ENCODE measurements around the gene SFTA2. TPM values are rescaled to one million over a fixed set of nuclear protein-coding genes. Genes with fewer than 3 reads are reported as not detected.
A peak's percentile ranks its signal among the peaks of the same experiment; 100 is the strongest.
"Not testable (repeated sequence)": the region's sequence is repeated elsewhere in the genome, so short reads cannot be mapped to it uniquely, and the experiment has no call there.

The SFTA2 gene
- polyA plus RNA-seq, 5 donors: 8.8 to 20.5 (median 17.3) TPM

DNA sequence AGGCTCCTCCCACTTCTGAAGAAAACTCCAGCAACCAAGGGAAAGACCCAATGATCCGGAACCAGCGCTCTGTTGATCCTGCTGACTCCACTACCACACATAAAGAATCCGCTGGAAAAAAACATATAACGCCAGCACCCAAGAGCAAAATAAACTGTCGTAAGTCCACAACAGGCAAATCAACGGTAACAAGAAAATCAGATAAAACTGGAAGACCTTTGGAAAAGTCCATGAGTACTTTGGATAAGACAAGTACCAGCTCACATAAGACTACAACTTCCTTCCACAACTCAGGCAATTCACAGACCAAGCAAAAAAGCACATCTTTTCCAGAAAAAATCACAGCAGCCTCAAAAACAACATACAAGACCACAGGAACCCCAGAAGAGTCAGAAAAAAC is 16.8 kb upstream of the SFTA2 start:
- no peak for DNase-seq

DNA sequence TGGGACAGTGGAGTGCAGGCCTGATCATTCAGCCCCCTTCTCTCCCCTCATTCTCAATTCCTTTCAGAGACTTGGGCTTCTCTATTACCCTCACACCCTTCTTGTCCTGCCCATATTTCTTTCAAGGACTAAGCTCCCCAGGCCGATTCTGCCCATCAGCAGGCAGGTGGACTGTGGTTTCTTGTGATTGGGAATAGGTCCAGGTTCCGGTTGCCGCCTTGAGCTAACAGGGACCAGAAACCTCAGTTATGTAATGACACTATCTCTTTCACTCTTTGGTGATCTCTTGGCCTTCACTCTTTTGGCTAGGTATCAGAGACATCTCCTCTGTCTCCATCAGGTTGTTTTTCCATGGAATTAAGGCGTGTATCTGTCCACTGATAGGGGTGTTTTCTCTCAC is 15.3 kb upstream of the SFTA2 start:
- DNase-seq: no peak

DNA sequence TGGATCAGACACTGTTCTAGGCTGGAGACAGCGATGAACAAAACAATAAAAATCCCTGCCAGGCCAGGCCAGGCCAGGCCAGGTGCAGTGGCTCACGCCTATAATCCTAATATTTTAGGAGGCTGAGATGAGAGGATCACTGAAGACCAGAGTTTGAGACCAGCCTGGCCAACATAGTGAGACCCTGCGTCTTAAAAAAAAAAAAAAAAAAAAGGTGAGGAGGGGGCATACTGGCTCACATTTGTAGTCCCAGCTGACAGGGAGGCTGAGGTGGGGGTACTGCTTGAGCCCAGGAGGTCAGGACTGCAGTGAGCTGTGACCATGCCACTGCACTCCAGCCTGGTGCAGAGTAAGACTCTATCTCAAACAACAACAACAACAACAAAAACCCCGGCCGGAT is 13.3 kb upstream of the SFTA2 start:
- DNase-seq: no peak

DNA sequence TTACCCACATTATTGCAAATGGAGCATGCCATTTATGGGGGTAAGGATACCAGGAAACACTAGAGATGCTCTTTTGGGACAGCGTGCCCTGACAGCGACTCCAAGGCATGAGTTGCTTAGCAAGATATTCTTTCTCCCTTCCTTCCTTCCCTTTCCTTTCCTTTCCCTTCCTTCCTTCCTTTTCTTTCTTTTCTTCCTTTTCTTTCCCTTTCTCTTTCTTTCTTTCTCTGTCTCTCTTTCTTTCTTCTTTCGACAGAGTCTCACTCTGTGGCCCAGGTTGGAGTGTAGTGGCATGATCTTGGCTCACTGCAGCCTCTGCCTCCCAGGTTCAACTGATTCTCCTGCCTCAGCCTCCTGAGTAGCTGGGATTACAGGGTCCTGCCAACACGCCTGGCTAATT is 12.1 kb upstream of the SFTA2 start:
- DNase-seq: no peak

DNA sequence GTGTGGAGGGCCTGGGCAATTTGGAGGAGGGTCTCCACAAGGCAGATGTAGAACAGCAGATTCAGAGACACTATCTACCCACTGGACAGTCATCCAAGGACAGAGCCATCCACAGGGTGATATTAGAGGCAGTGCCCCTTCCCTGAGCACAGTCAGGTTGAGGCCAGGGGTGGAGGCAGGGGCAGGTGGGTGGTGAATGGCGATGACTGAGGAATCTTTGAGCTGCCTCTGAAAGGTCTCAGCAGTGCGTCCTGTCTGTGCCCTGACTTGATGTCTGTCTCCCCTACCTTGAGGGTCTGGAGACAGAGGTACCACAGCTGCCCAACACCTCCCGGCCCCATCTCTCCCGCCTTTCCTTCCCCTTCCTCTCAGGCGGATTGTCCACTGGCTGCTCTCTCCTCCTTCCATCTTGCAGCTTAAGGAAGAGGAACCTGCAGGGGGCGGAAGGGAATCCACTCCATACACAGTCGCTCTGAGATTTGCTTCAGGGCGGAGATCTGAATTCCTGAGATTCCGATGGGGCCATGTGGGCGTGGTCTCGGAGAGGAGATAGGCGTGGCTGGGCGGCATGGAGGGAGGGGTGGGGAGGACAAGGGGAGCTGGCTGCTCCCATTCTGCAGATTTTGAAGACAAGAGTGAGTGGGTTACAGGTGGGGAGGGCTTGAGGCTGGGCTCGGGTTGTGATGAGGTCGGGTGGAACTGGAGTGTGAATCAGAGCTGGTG is 10.5 kb upstream of the SFTA2 start:
- peak; percentile 42 for DNase-seq

DNA sequence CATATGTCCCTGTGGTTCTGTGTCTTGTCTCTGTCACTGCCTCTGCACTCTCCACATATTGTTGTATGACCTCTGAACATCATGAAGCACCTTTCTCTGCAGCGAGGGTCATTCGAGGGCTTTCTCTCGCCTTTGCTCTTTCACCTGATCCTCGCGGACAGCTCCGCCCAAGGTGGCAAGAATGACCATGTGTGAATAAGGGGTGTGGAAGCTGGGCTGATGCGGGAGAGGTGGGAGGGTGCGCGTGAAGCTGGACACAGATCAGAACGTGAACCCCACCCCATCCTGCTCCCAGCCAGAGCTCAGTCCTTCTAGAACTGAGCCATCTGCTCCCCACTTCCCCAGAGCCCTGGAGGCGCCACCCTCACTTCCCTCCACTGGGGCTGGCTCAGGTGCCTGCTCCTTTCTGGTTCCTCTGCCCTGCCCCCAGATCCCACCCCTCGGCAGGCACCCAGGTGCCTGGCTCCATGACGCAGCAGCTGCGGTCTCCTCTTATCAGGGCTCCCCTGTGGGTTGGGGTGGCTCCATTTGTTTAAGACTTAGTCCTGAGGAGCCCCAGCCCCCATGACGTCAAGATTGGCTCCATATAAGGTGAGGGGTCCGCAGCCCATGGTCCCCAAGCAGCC is 8.5 kb upstream of the SFTA2 start, which contains the start of gene MUCL3:
TSS of gene MUCL3 (plus strand) at position 613 of the 626 bp plus-strand sequence. CDS start 27 bp downstream, outside the sequence.
- DNase-seq: no peak

DNA sequence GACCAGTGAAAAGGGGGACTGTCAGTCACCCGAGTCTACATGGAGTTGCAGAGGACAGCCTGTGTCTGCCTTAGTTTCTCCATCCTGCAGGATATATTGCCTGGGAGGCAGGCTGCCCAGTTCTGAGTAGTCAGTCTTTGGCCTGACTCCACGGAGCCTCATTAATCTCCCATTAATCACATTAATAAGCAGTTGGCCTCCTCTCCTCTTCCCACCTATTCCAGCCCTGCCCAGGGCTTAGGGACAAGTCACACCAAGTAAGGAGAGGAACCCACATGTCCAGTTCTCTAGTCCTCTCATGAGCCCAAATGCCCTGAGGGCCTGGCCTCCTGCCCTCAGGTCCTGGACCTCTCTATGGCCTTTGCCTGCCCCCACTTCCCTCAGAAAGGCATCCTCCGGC is 7.5 kb upstream of the SFTA2 start:
- no peak for DNase-seq

DNA sequence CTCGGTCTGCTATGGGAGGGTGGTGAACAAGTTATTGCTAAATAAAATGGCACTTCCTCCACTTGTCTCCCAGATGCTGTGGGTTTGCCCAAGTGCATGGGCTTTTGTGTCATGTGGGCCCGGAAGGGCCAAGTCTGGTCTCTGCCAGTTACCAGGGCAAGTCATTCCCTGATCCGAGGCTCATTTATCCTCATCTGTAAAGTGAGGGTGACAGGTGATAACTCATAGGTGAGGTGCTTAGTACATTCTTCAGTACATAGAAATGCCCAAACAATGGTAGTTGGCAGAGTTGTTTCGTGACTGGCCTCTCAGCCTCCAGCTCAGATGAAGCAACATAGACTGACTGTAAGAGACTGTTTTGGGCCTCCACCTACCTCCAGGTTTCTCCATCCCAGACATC is 6.8 kb upstream of the SFTA2 start:
- no peak for DNase-seq

DNA sequence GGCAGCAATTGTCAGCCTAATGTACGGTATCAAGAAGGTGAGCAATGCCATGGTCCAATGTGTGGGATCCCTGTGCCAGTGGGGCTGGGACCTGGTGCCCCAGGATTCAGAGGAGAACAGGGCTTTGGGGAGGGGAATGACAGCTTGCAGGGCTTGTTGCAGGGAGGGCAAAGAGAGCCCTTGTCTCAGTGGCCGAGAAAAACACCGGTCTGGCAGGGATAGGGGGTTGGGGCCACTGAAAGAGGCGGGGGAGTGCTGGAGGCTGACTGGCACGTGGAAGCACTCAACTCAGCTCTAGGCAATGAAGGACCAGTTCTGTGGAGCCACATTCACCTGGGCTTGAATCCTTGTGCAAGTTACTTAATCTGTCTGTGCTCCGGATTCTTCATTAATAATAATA is 5.3 kb upstream of the SFTA2 start:
- no peak for DNase-seq

DNA sequence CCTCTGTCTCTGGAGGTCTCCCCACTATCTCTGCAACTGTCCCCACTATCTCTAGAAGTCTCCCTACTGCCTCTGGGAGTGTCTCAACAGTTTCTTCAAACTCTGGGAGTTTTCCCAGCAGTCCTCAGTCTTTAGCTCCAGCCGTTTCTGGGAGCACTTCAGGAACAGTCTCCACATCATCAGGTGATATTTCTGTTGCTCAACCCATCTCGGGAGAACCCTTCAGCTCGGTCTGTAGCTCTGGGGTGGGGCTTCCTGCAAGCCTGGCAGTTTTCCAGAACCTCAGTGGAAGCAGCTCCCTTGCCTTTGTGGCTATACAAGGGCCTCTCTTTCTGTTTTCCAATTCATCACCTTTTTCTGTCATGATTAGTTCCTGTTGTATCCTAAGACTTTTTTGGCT is 3.0 kb upstream of the SFTA2 start:
- no peak for DNase-seq

DNA sequence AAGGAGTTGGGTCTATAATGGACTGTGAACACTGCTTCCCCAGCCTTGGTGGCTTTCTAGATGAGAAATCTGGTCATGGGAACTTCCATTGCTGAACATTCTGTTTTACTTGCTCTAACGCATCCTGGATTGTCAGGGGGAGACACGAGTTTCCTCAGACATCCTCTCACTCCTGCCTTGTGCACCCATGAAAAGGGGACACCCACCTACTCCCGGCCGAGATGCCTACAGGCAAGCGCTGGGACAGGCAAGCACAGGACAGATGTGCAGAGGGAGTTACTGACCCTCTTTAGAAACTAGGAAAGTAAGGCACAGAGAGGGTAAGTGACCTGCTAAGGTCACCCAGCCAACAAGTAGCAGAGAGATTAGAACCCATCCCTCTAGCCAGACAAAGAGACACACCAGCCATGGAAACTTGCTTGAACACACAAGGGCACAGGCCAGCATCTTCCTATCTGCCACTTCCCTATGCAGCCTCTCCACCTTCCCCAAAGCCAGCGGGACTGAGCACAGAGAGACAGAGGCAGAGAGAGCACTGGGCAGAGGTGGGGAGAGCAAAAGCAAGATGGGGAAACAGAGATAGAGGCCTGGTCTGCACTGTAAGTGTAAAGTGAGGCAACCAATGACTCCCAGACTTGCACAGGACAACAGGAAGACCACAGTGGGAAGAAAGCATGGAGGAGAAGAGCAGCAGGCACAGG is 845 bp upstream of the SFTA2 start:
- DNase-seq: no peak

DNA sequence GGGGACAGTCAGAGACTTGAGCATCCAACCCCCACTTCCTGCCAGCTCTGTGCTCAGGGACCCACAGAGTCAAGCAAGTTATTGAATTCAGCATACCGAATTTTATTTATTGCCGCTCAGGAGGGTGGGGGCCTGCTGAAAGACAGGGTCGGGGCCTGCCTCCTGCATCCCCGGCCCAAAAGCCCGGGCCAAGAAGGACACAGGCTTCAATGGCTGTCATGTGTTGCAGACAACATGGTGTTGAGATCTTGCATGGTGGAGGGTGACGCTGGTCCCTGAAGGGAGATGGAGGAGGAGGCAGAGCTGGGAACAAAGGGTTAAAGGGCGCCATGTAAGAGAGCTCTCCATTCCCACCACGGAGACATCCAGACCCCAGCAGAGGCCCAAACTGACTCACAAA is 698 bp downstream of the SFTA2 start:
- DNase-seq: no peak

DNA sequence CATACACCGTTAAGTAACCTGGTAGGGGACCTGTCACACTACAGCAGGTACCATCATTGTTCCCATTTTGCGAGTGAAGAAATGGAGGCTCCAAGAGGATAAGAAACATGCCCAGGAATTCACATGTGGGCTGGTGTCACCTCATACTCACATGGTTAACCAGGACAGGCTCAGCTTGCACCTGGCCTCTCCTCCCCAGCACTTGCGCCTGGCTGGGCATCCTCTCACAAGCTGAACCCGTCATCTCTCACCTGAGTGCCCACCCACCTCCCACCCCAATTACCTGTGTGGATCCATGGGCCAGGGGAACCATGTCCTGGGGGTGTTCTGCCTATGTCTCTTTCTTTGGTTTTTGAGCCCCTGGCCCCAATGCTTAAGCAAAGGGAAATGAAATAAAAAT is 1.5 kb downstream of the SFTA2 start:
- DNase-seq: no peak

DNA sequence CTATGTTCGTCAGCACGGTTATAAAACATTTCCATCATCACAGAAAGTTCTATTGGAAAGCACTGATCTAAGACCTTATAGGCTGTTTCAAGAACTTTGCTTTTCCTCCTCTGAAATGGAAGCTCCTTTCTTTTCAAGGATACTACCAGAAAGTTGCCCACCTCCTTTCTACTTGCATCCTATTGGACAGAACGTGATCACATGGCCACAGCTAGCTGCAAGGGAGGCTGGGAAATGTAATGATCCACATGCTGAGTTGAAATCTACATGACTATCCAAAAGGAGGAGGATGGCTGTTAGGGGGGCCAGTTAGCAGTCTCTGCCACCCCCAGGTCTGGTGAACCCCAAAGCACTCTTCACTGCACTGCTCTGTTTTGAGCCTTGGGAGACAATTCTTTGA is 3.3 kb downstream of the SFTA2 start:
- DNase-seq: no peak

DNA sequence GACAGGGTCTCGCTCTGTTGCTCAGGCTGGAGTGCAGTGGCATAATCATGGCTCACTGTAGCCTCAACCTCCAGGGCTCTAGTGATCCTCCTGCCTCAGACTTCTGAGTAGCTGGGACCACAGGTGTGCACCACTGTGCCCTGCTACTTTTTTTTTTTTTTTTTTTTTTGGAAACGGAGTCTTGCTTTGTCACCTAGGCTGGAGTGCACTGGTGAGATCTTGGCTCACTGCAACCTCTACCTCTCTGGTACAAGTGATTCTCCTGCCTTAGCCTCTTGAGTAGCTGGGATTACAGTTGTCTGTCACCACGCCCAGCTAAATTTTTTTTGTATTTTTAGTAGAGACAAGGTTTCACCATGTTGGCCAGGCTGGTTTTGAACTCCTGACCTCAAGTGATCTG is 4.9 kb downstream of the SFTA2 start:
- not testable (repeated sequence) for DNase-seq

DNA sequence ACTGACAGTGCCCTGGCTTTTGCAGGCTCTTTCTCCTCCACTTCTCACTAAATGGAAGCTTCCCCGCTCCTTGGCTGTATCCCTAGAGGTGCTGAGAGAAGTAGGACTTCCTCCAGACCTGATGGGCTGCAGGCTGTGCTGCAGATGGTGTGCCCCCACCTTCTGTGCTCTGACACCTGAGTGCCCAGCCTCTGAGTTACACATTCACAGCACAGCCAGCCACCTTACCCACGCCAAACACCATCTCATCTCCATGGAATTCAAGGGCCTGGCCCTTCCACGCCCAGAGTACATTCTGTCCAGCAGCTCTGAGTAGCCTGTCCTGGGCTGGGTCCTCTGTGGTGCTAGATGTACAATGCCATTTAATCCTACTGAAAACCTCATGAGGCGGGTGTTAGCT is 5.3 kb downstream of the SFTA2 start:
- no peak for DNase-seq

DNA sequence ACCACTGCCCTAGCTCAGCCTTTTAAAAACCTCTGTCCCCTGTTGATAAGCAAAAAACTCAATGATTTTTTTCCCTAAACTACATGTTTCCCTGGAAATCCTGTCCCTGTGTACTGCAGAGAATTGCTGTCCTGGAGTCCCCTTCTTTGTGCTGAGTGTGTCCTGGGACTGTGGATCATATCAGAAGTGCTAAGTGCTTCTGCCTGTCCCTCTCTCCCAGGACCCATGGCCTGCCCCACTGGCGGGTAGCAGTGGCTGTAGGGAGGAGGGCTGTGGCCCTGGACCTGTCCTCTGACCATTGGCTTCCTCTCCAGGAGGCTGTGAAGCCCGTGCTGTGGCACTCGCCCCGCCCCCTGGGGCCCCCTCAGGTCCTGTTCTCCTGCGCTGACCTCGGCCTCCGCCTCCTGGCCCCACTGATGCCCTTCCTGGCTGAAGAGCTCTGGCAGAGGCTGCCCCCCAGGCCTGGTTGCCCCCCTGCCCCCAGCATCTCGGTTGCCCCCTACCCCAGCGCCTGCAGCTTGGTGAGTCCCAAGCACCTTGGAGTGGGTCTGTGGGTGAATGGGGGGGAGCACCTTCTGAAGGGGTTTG is 7.8 kb downstream of the SFTA2 start:
- not testable (repeated sequence) for DNase-seq

DNA sequence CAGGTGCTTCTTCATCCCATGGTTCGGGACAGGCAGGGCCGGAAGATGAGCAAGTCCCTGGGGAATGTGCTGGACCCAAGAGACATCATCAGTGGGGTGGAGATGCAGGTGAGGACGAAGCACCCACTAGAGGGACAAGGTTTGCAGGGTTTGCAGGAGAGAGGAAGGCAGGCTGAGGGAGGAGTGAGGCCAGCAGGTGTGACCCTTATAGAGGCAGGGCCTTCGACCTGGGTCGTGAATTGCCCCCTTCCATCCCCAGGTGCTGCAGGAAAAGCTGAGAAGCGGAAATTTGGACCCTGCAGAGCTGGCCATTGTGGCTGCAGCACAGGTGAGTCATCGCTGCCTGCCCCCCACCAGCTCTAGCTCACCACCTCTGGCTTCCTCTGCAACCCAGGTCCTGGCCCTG is 9.5 kb downstream of the SFTA2 start:
- DNase-seq: no peak

DNA sequence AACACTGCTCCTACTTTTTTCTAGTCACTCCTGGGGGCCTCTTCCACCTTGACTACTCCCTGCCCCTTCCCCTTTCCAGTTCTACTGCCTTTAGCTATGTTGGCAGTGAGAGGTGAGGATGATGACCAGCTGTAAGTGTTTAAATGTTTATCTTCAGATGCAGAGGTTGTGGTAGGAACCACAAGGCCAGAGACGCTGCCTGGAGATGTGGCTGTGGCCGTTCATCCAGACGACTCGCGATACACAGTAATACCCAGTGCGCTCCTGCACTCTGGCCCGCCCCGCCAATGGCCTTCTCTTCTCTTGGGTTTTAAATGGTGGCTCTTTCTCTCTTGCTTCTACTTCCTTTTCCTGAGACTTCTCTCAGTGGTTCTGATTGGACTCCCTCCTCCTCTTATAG is 13.3 kb downstream of the SFTA2 start:
- DNase-seq: no peak

DNA sequence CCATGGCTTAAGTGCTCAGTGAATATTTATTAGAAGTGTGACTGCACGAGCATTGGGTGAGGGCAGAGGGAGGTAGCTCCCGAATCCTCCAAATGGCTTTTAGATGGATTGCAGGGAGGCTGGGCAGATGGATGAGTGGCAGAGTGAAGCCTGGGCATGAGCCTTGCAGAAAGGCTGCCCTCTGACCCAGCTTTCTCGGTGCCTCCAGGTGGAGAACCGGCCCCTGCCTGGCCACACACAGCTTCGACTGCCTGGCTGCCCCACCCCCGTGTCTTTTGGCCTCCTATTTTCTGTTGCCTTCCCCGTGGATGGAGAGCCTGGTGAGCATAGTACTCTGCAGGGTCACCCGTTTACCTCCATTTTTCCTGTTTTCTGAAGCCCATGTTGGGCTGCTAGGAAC is 14.5 kb downstream of the SFTA2 start:
- DNase-seq: no peak

DNA sequence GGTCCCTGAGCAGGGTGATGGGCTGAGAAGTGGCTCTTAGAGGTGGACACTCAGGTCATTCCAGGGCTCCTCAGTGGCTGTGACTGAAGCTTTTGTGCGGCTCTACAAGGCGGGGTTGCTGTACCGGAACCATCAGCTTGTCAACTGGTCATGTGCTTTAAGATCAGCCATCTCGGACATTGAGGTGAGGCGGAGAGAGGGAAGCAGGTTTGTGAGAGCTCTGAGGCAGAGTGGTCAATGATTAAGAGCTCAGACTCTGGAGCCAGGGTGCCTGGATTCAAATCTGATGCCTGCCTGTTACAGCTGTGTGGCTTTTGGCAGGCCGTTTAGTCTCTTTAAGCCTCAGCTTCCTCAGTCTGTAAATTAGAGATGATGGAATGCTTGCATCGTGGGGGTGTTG is 14.9 kb downstream of the SFTA2 start:
- DNase-seq: no peak

DNA sequence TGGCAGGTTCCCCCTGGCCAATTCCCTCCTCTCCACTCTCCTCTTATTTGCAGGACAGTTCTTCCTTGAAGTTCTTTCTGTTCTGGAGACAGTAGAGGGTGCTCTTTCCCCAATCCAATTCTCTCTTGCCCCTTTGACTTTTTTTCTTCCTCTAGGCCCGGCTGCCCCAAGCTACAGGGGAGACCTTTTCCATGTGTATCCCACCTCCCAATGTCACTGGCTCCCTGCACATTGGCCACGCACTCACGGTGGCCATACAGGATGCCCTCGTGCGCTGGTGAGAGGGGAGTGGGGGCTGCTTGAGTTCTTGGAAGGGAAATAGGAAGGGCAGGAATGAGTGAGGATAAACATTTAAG is 16.4 kb downstream of the SFTA2 start:
- peak; percentile 46 to 53 for DNase-seq
